Caco-2 (cell line): ENCODE measurements around the gene PCDHA12. TPM values are rescaled to one million over a fixed set of nuclear protein-coding genes. Genes with fewer than 3 reads are reported as not detected.

Experiments
- BruUV-seq: library from RNA; stranded (reverse); fragments of 400-500 nt; replicated peaks from 2 replicates; lab custom pipeline; 2021; lab: Mats Ljungman, UMichigan
- CTCF ChIA-PET: fragments of 300-600 bp; sonication (Branson Sonifier 250); formaldehyde crosslinking; loops from one replicate; lab custom pipeline; 2022; ENCODE audit warnings: antibody characterized with exemption; lab: Charles Lee
- POLR2A ChIA-PET: fragments of 300-600 bp; sonication (Branson Sonifier 250); formaldehyde crosslinking; loops from one replicate; lab custom pipeline; 2022; ENCODE audit warnings: antibody characterized with exemption; lab: Charles Lee
- DNase-seq, 2 experiments: peaks; one replicate each; pipeline versions ENCODE4 v3.0.0 to v3.0.0-alpha.2; 2020 to 2022
- H3K27me3 ChIP-seq: replicated peaks from 2 replicates; pipeline ENCODE4 v1.6.0; 2011; ENCODE audit warnings: low read length; ENCODE audit not compliant: control insufficient read depth, insufficient read depth
- H3K36me3 ChIP-seq: 2 replicates; pipeline ENCODE4 v1.5.1; 2011; ENCODE audit warnings: low read length; ENCODE audit not compliant: control insufficient read depth, insufficient read depth
- H3K4me1 ChIP-seq: fragments of 250-450 bp; sonication (Bioruptor Pico); 2 replicates; pipeline ENCODE4 v1.5.1; 2020; ENCODE audit warnings: mild to moderate bottlenecking
- H3K4me3 ChIP-seq: 2 replicates; pipeline ENCODE4 v1.5.1; 2011; ENCODE audit warnings: low read depth, mild to moderate bottlenecking, control low read depth, low read length
- H3K9me3 ChIP-seq: fragments of 250-450 bp; sonication (Bioruptor Pico); 2 replicates; pipeline ENCODE4 v1.5.1; 2020; ENCODE audit warnings: mild to moderate bottlenecking, moderate library complexity
- H3K27ac Mint-ChIP-seq: one replicate; pipeline ENCODE4 v1.8.0; 2022; ENCODE audit warnings: mixed read lengths; ENCODE audit not compliant: unreplicated experiment
- H3K27me3 Mint-ChIP-seq: one replicate; pipeline ENCODE4 v1.8.0; 2022; ENCODE audit warnings: mixed read lengths; ENCODE audit not compliant: insufficient read depth, unreplicated experiment
- H3K36me3 Mint-ChIP-seq: one replicate; pipeline ENCODE4 v1.8.0; 2022; ENCODE audit warnings: mild to moderate bottlenecking, mixed read lengths; ENCODE audit not compliant: insufficient read depth, unreplicated experiment
- H3K4me1 Mint-ChIP-seq: one replicate; pipeline ENCODE4 v1.8.0; 2022; ENCODE audit warnings: low read depth, mixed read lengths; ENCODE audit not compliant: unreplicated experiment
- H3K4me3 Mint-ChIP-seq: one replicate; pipeline ENCODE4 v1.8.0; 2022; ENCODE audit warnings: mild to moderate bottlenecking, moderate library complexity, mixed read lengths; ENCODE audit not compliant: unreplicated experiment
- H3K9me3 Mint-ChIP-seq: one replicate; pipeline ENCODE4 v1.8.0; 2022; ENCODE audit warnings: mixed read lengths; ENCODE audit not compliant: unreplicated experiment
- CTCF ChIP-seq, 2 experiments: fragments of 200-600 bp in 1 of 2; IDR thresholded peaks; 1 replicate in 1 of 2; 2 replicates in 1 of 2; pipeline versions ENCODE4 v1.5.1 to v1.8.0; 2011 to 2022; ENCODE audit warnings: antibody characterized with exemption in 1 of 2, control low read depth in 1 of 2, inconsistent platforms in 1 of 2, low read depth in 1 of 2, low read length in 1 of 2, mild to moderate bottlenecking in 1 of 2, moderate library complexity in 1 of 2; ENCODE audit not compliant: insufficient read depth in 1 of 2, severe bottlenecking in 1 of 2, unreplicated experiment in 1 of 2
- intact Hi-C: fragments of 100-400 bp; cut with micrococcal nuclease; formaldehyde crosslinking; loops from one replicate; pipeline ENCODE4 v1.10.0; 2022; ENCODE audit not compliant: unreplicated experiment
- total RNA-seq: library from RNA; stranded (reverse); gene quantifications from 2 replicates; pipeline ENCODE4 v1.2.3, GENCODE V29; 2022

The PCDHA12 gene
- total RNA-seq, 1 experiment from 2014 or later, result not detected

- CTCF ChIA-PET, result no interaction called here
- H3K27me3 ChIP-seq, result no peaks in the 10 kb centered on the region
- BruUV-seq, result no TSS peak
- no peaks in the 10 kb centered on the region for H3K36me3 Mint-ChIP-seq
- H3K27me3 Mint-ChIP-seq, result no peaks in the 10 kb centered on the region
- no peak within 1 kb of the TSS for H3K4me3 ChIP-seq
- no peak within 1 kb of the TSS for H3K27ac Mint-ChIP-seq
- no peaks in the 10 kb centered on the region for H3K4me1 Mint-ChIP-seq
- DNase-seq, result no peak
- no peaks in the 10 kb centered on the region for H3K9me3 ChIP-seq
- H3K9me3 Mint-ChIP-seq, result no peaks in the 10 kb centered on the region
- H3K4me1 ChIP-seq, result no peaks in the 10 kb centered on the region
- intact Hi-C loops, result no loop called here
- POLR2A ChIA-PET, result no interaction called here
- H3K4me3 Mint-ChIP-seq, result no peak within 1 kb of the TSS
- no peak for TF ChIP-seq CTCF (IDR thresholded peaks at IDR 0.05; ENCODE audit: insufficient read depth in 1 of 2, low read depth in 1 of 2, low read length in 1 of 2, severe bottlenecking in 1 of 2, unreplicated experiment in 1 of 2)
- no peaks in the 10 kb centered on the region for H3K36me3 ChIP-seq
These were observed 50.8 kb downstream of the PCDHA12 start, which contains the start of gene PCDHAC1 for GRCh38 chr5:140925806-140926442. TSS of gene PCDHAC1 (plus strand) at chr5:140926299. CDS start at chr5:140926893, 594 bp downstream.

- no peak for TF ChIP-seq CTCF (IDR thresholded peaks at IDR 0.05; ENCODE audit: insufficient read depth in 1 of 2, low read depth in 1 of 2, low read length in 1 of 2, severe bottlenecking in 1 of 2, unreplicated experiment in 1 of 2)
- H3K9me3 Mint-ChIP-seq, result no peaks in the 10 kb centered on the region
- no peak overlapping the region for H3K4me3 ChIP-seq
- intact Hi-C loops, result no loop called here
- no peak for DNase-seq
- H3K36me3 Mint-ChIP-seq, result no peaks in the 10 kb centered on the region
- H3K9me3 ChIP-seq, result no peaks in the 10 kb centered on the region
- no peaks in the 10 kb centered on the region for H3K4me1 Mint-ChIP-seq
- H3K27me3 ChIP-seq, result no peaks in the 10 kb centered on the region
- H3K36me3 ChIP-seq, result no peaks in the 10 kb centered on the region
- ChIA-PET POLR2A (no interaction called here), CTCF (no interaction called here)
- no peak overlapping the region for H3K4me3 Mint-ChIP-seq
- H3K4me1 ChIP-seq, result no peaks in the 10 kb centered on the region
- no peaks in the 10 kb centered on the region for H3K27me3 Mint-ChIP-seq
- no peak overlapping the region for H3K27ac Mint-ChIP-seq
- BruUV-seq, result no TSS peak
These were observed 51.5 kb downstream of the PCDHA12 start for GRCh38 chr5:140926443-140927227.

GRCh38 chr5:140927228-140927573 is 52.1 kb downstream of the PCDHA12 start:
- Mint-ChIP-seq H3K36me3 (no peaks in the 10 kb centered on the region), H3K27me3 (no peaks in the 10 kb centered on the region), H3K4me1 (no peaks in the 10 kb centered on the region), H3K9me3 (no peaks in the 10 kb centered on the region), H3K4me3 (no peak overlapping the region), H3K27ac (no peak overlapping the region)
- intact Hi-C loops, result no loop called here
- no peak for TF ChIP-seq CTCF (IDR thresholded peaks at IDR 0.05; ENCODE audit: insufficient read depth in 1 of 2, low read depth in 1 of 2, low read length in 1 of 2, severe bottlenecking in 1 of 2, unreplicated experiment in 1 of 2)
- Histone ChIP-seq H3K4me1 (no peaks in the 10 kb centered on the region), H3K4me3 (no peak overlapping the region), H3K27me3 (no peaks in the 10 kb centered on the region), H3K9me3 (no peaks in the 10 kb centered on the region), H3K36me3 (no peaks in the 10 kb centered on the region)
- ChIA-PET POLR2A (no interaction called here), CTCF (no interaction called here)
- no TSS peak for BruUV-seq
- DNase-seq, result no peak

Other genes with a start within 250 kb of the PCDHA12 start
- gene CD14, start 242.1 kb upstream of the PCDHA12 start, total RNA-seq, result 11.5 and 13.3 TPM in 2 replicates
- gene TMCO6, start 235.9 kb upstream of the PCDHA12 start, total RNA-seq, result 37.8 and 46.4 TPM in 2 replicates
- gene NDUFA2, start 227.7 kb upstream of the PCDHA12 start, total RNA-seq, result 88.7 and 99.4 TPM in 2 replicates
- 111 and 112 TPM in 2 replicates for gene IK, start 227.5 kb upstream of the PCDHA12 start, total RNA-seq
- gene WDR55, start 210.4 kb upstream of the PCDHA12 start, total RNA-seq, result 38.8 and 40.2 TPM in 2 replicates
- 1.8 TPM in 2 replicates for gene DND1, start 201.7 kb upstream of the PCDHA12 start, total RNA-seq
- gene HARS1, start 183.9 kb upstream of the PCDHA12 start, total RNA-seq, result 82.4 and 83.5 TPM in 2 replicates
- gene HARS2, start 183.9 kb upstream of the PCDHA12 start, total RNA-seq, result 36.5 and 38.6 TPM in 2 replicates
- 73.1 and 76.6 TPM in 2 replicates for gene ZMAT2, start 174.9 kb upstream of the PCDHA12 start, total RNA-seq
- gene PCDHA1, start 89.2 kb upstream of the PCDHA12 start, total RNA-seq, result 0.07 TPM in 1 of 2 replicates, not detected in the other
- gene PCDHA2, start 80.5 kb upstream of the PCDHA12 start, total RNA-seq, result not detected in 2 replicates
- gene PCDHA3, start 74.3 kb upstream of the PCDHA12 start, total RNA-seq, result not detected in 2 replicates
- gene PCDHA4, start 68.2 kb upstream of the PCDHA12 start, total RNA-seq, result 0.07 TPM in 1 of 2 replicates, not detected in the other
- not detected in 2 replicates for gene PCDHA5, start 53.7 kb upstream of the PCDHA12 start, total RNA-seq
- 0.09 TPM in 1 of 2 replicates, not detected in the other for gene PCDHA6, start 47.3 kb upstream of the PCDHA12 start, total RNA-seq
- not detected in 2 replicates for gene PCDHA7, start 41.0 kb upstream of the PCDHA12 start, total RNA-seq
- gene PCDHA8, start 34.1 kb upstream of the PCDHA12 start, total RNA-seq, result not detected in 2 replicates
- not detected in 2 replicates for gene PCDHA9, start 26.9 kb upstream of the PCDHA12 start, total RNA-seq
- 0.02 and 0.07 TPM in 2 replicates for gene PCDHA10, start 19.4 kb upstream of the PCDHA12 start, total RNA-seq
- gene PCDHA11, start 6.4 kb upstream of the PCDHA12 start, total RNA-seq, result not detected in 2 replicates
- not detected in 2 replicates for gene PCDHA13, start 6.8 kb downstream of the PCDHA12 start, total RNA-seq
- not detected in 2 replicates for gene PCDHAC1, start 51.0 kb downstream of the PCDHA12 start, total RNA-seq
- not detected in 2 replicates for gene PCDHAC2, start 91.2 kb downstream of the PCDHA12 start, total RNA-seq
- not detected in 2 replicates for gene PCDHB1, start 176.1 kb downstream of the PCDHA12 start, total RNA-seq
- gene PCDHB2, start 219.3 kb downstream of the PCDHA12 start, total RNA-seq, result 0.20 and 0.21 TPM in 2 replicates
- gene PCDHB3, start 225.2 kb downstream of the PCDHA12 start, total RNA-seq, result not detected in 2 replicates
- gene PCDHB4, start 246.5 kb downstream of the PCDHA12 start, total RNA-seq, result not detected in 2 replicates